HEK293T (cell line): Measurements from ENCODE around the gene USF3.

Source experiments
- FOXA1 ChIP-seq: fragments of 450-650 bp; IDR thresholded peaks from 2 replicates; pipeline ENCODE4 v1.6.1; 2016; ENCODE audit warnings: mild to moderate bottlenecking
- FOXM1 ChIP-seq: fragments of 450-650 bp; IDR thresholded peaks from 2 replicates; pipeline ENCODE4 v1.6.1; 2017; ENCODE audit warnings: mild to moderate bottlenecking, borderline replicate concordance
- NFRKB ChIP-seq: fragments of 450-650 bp; IDR thresholded peaks from 2 replicates; pipeline ENCODE4 v1.6.1; 2016; ENCODE audit warnings: mild to moderate bottlenecking, moderate library complexity

DNA sequence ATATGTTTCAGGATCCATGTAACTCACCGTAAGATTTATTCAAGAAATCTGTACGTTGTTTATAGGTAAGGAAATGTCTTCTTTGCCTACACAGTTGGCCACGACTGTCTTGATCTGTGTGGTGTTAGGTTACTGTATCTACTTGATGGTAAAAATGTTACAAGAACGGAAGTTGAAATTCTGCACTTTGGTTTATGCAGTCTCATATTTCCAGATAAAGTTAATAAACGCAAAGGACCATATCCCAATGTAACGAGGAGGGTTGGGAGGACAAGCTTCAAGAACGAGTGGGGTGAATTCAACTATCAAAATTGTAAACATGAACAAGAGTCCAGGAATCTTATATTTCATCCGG lies 1.0 kb downstream of the USF3 start:
- TF ChIP-seq FOXA1 (no peak), FOXM1 (no peak), NFRKB (no peak)
